IMR-90 (cell line): ENCODE data around the gene DIP2C.

Experiments
- BHLHE40 ChIP-seq: fragments of 150-350 bp; IDR thresholded peaks from 2 replicates; pipeline ENCODE4 v1.6.1; 2016; ENCODE audit warnings: mild to moderate bottlenecking, low read depth, low read length
- CHD1 ChIP-seq: IDR thresholded peaks from 2 replicates; pipeline ENCODE4 v1.6.1; 2012; ENCODE audit warnings: low read depth, low read length, improper control_type of control experiment
- CTCF ChIP-seq: conservative IDR thresholded peaks from 2 replicates; pipeline ENCODE4 v1.5.1; 2012; ENCODE audit warnings: mild to moderate bottlenecking, low read depth, low read length, improper control_type of control experiment
- ELK1 ChIP-seq: fragments of 150-350 bp; IDR thresholded peaks from 2 replicates; pipeline ENCODE4 v1.6.1; 2016; ENCODE audit warnings: low read depth, mild to moderate bottlenecking, low read length, moderate library complexity, borderline replicate concordance
- MAFK ChIP-seq: IDR thresholded peaks from 2 replicates; pipeline ENCODE4 v1.6.1; 2012; ENCODE audit warnings: low read depth, low read length, improper control_type of control experiment
- MAZ ChIP-seq: IDR thresholded peaks from 2 replicates; pipeline ENCODE4 v1.6.1; 2012; ENCODE audit warnings: low read depth, mild to moderate bottlenecking, low read length, improper control_type of control experiment, moderate library complexity, borderline replicate concordance
- MXI1 ChIP-seq: IDR thresholded peaks from 2 replicates; pipeline ENCODE4 v1.6.1; 2012; ENCODE audit warnings: low read depth, mild to moderate bottlenecking, low read length, moderate library complexity, borderline replicate concordance
- POLR2A ChIP-seq: IDR thresholded peaks from 2 replicates; pipeline ENCODE4 v1.6.1; 2012; ENCODE audit warnings: mild to moderate bottlenecking, low read depth, low read length
- RAD21 ChIP-seq: IDR thresholded peaks from 2 replicates; pipeline ENCODE4 v1.6.1; 2012; ENCODE audit warnings: low read length, improper control_type of control experiment
- RCOR1 ChIP-seq: IDR thresholded peaks from 2 replicates; pipeline ENCODE4 v1.6.1; 2012; ENCODE audit warnings: mild to moderate bottlenecking, low read length, improper control_type of control experiment; ENCODE audit not compliant: insufficient replicate concordance
- SMC3 ChIP-seq: fragments of 150-350 bp; IDR thresholded peaks from 2 replicates; pipeline ENCODE4 v1.6.1; 2016; ENCODE audit warnings: low read depth, mild to moderate bottlenecking, antibody characterized with exemption, low read length, moderate library complexity

GRCh38 chr10:680745-681144, 8.7 kb downstream of the DIP2C start:
- TF ChIP-seq CTCF (no peak), BHLHE40 (no peak), MXI1 (no peak), POLR2A (no peak), MAZ (no peak), RAD21 (no peak), MAFK (no peak), CHD1 (no peak), SMC3 (no peak), ELK1 (no peak), RCOR1 (no peak)
